ENCODE measurements around the gene MEOX2.

The MEOX2 gene

DNA sequence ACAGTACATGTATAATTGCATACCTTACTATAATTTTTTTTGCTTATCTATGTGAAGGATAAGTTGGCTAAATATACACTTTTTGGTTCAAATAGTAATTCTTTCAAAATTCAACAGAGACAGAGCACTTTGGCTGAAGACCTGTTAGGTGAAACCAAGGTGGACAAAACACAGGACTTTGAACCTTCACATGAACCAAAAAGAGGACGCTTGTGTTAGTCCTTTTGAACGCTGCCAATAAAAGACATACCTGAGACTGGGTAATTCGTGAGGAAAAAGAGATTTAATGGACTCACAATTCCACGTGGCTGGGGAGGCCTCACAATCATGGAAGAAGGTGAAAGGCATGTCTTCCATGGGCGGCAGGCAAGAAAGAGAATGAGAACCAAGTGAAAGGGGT is 120.0 kb downstream of the MEOX2 start:
- H3K4me3 ChIP-seq (ENCODE audit: low read depth, low read length), result no peak overlapping the region

DNA sequence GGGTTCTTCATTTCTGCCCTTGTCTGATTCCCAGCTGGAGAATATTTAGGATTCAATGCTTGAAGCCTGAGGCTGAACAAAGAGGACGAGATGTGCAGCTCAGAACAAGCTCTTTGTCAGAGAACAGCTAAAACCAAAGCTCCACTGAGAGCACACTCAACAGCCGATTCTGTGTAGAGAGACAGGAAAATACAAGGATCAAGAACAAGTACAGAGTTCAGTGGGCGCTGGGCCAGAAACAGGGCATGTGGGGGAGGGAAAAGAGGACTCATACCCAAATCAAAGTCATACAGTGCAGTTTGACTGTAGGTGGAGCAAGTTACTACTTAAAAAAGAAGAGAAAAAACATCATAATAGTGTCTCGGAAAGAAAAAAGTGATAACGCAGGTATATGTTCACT is 124.6 kb downstream of the MEOX2 start, which contains the start of gene AGMO:
AGMO (minus strand) TSS at position 181 of the 400 bp plus-strand sequence.
- no peak within 1 kb of the TSS for H3K4me3 ChIP-seq (ENCODE audit: low read depth, low read length)

Data from iPS-11a (cell line).